Panc1 (cell line): ENCODE measurements around the gene SLC12A9. TPM values are rescaled to one million over a fixed set of nuclear protein-coding genes. Genes with fewer than 3 reads are reported as not detected.

Experiments
- ATAC-seq: fragments of 200-7000 bp; cut with Tn5 transposase; 2 replicates; pipeline ENCODE4 v1.9.1; 2020; ENCODE audit warnings: mild to moderate bottlenecking, moderate library complexity
- BruUV-seq: library from RNA; stranded (reverse); fragments of 400-500 nt; replicated peaks from 2 replicates; lab custom pipeline; 2021; lab: Mats Ljungman, UMichigan
- CTCF ChIA-PET: fragments of 300-600 bp; sonication (Branson Sonifier 250); formaldehyde crosslinking; loops from one replicate; lab custom pipeline; 2022; ENCODE audit warnings: antibody characterized with exemption; lab: Charles Lee
- POLR2A ChIA-PET: fragments of 300-600 bp; sonication (Branson Sonifier 250); formaldehyde crosslinking; loops from one replicate; lab custom pipeline; 2022; ENCODE audit warnings: antibody characterized with exemption; lab: Charles Lee
- DNase-seq: peaks from one replicate; pipeline ENCODE4 v3.0.0-alpha.2; 2010; ENCODE audit warnings: low read depth, low spot score
- H3K27ac ChIP-seq: 2 replicates; pipeline ENCODE4 v1.5.1; 2011; ENCODE audit warnings: mild to moderate bottlenecking, low read length, inconsistent platforms
- H3K27me3 ChIP-seq: fragments of 200-500 bp; sonication (Bioruptor generic); 2 replicates; pipeline ENCODE4 v1.6.0; 2014; ENCODE audit warnings: low read length, inconsistent platforms; ENCODE audit not compliant: control insufficient read depth, insufficient read depth
- H3K36me3 ChIP-seq: fragments of 200-500 bp; sonication (Bioruptor generic); 2 replicates; pipeline ENCODE4 v1.5.1; 2014; ENCODE audit warnings: inconsistent platforms, mild to moderate bottlenecking, low read length, moderate library complexity; ENCODE audit not compliant: control insufficient read depth, insufficient read depth
- H3K4me1 ChIP-seq: 2 replicates; pipeline ENCODE4 v1.5.1; 2011; ENCODE audit warnings: inconsistent platforms, mild to moderate bottlenecking, low read length, moderate library complexity; ENCODE audit not compliant: control insufficient read depth, insufficient read depth
- H3K4me3 ChIP-seq, 2 experiments: 2 replicates each; pipeline ENCODE4 v1.5.1; 2011 to 2012; ENCODE audit warnings: low read depth in 2 of 2, low read length in 2 of 2, mild to moderate bottlenecking in 2 of 2, inconsistent platforms in 1 of 2, moderate library complexity in 1 of 2
- H3K9me3 ChIP-seq: fragments of 200-500 bp; sonication (Bioruptor generic); 2 replicates; pipeline ENCODE4 v1.5.1; 2014; ENCODE audit warnings: low read depth, mild to moderate bottlenecking, inconsistent platforms, low read length, moderate library complexity; ENCODE audit not compliant: control insufficient read depth, insufficient read depth
- CTCF ChIP-seq: fragments of 450-650 bp; IDR thresholded peaks from 2 replicates; pipeline ENCODE4 v1.5.1; 2017; ENCODE audit warnings: mild to moderate bottlenecking
- POLR2AphosphoS5 ChIP-seq: IDR thresholded peaks from 2 replicates; pipeline ENCODE4 v1.6.1; 2012; ENCODE audit warnings: mild to moderate bottlenecking, low read depth, low read length, moderate library complexity
- REST ChIP-seq, 2 experiments: IDR thresholded peaks; 2 replicates each; pipeline ENCODE4 v1.6.1; 2011 to 2012; ENCODE audit warnings: low read depth in 2 of 2, control low read depth in 1 of 2, low read length in 1 of 2, mild to moderate bottlenecking in 1 of 2, moderate library complexity in 1 of 2; ENCODE audit not compliant: insufficient read depth in 1 of 2
- SIN3A ChIP-seq: IDR thresholded peaks from 2 replicates; pipeline ENCODE4 v1.6.1; 2012; ENCODE audit warnings: low read depth, mild to moderate bottlenecking, low read length, moderate library complexity, borderline replicate concordance; ENCODE audit not compliant: insufficient read depth
- TCF7L2 ChIP-seq: IDR thresholded peaks from 2 replicates; pipeline ENCODE4 v1.6.1; 2011; ENCODE audit warnings: mild to moderate bottlenecking, low read depth, low read length, inconsistent platforms
- in situ Hi-C: cut with HindIII; loops from 2 replicates; pipeline ENCODE4 v1.10.0; 2016; ENCODE audit warnings: low sequenced_read_pairs, low pct_unique_long_range_greater_than_20kb
- intact Hi-C: fragments of 100-400 bp; cut with micrococcal nuclease; formaldehyde crosslinking; loops from one replicate; pipeline ENCODE4 v1.10.0; 2022; ENCODE audit not compliant: unreplicated experiment
- total RNA-seq: library from RNA; stranded (reverse); gene quantifications from one replicate; pipeline ENCODE4 v1.2.1, GENCODE V29; 2021; ENCODE audit not compliant: unreplicated experiment

Gene SLC12A9
- total RNA-seq, 1 experiment from 2014 or later, result 31.1 TPM

GRCh38 chr7:100861616-100861985 lies 9.1 kb downstream of the SLC12A9 start:
- in situ Hi-C loops, result no loop called here
- H3K27me3 ChIP-seq, result no peaks in the 10 kb centered on the region
- no peak overlapping the region for H3K4me3 ChIP-seq
- peaks cover 3% of the 10 kb centered on the region for H3K4me1 ChIP-seq
- CTCF ChIA-PET, result interaction anchor here (0.7 kb wide), 1 partner anchor 45 kb away, joined by 11 read pairs; no protein-coding TSS in a partner anchor
- ATAC-seq (no peak), DNase-seq (no peak)
- BruUV-seq, result no TSS peak
- TF ChIP-seq POLR2AphosphoS5, result no peak
- TF ChIP-seq TCF7L2, result no peak
- no peak for TF ChIP-seq SIN3A
- TF ChIP-seq CTCF, result no peak
- TF ChIP-seq REST (IDR thresholded peaks at IDR 0.05; ENCODE audit: insufficient read depth in 1 of 2, low read depth in 2 of 2, low read length in 1 of 2), result no peak
- no peaks in the 10 kb centered on the region for H3K9me3 ChIP-seq
- no peaks in the 10 kb centered on the region for H3K36me3 ChIP-seq
- POLR2A ChIA-PET, result interaction anchor here (0.6 kb wide), 1 partner anchor 408 kb away, joined by 3 read pairs; no protein-coding TSS in a partner anchor
- H3K27ac ChIP-seq, result no peak overlapping the region
- intact Hi-C loops, result no loop called here

GRCh38 chr7:100863406-100863950 lies 11.0 kb downstream of the SLC12A9 start:
- H3K4me3 ChIP-seq, result no peak overlapping the region
- in situ Hi-C loops, result no loop called here
- DNase-seq, result no peak
- ChIA-PET CTCF (no interaction called here), POLR2A (no interaction called here)
- H3K4me1 ChIP-seq, result peaks cover 10% of the 10 kb centered on the region
- intact Hi-C loops, result no loop called here
- H3K36me3 ChIP-seq, result peaks cover 2% of the 10 kb centered on the region; the same call in 1 of the 2 replicates
- H3K27me3 ChIP-seq, result no peaks in the 10 kb centered on the region
- no peaks in the 10 kb centered on the region for H3K9me3 ChIP-seq
- no TSS peak for BruUV-seq
- no peak overlapping the region for H3K27ac ChIP-seq
- TF ChIP-seq REST (IDR thresholded peaks at IDR 0.05; ENCODE audit: insufficient read depth in 1 of 2, low read depth in 2 of 2, low read length in 1 of 2) (no peak), CTCF (no peak), TCF7L2 (no peak), SIN3A (no peak), POLR2AphosphoS5 (no peak)
- ATAC-seq, result no peak
